ENCODE data around the gene MBD4. TPM values are rescaled to one million over a fixed set of nuclear protein-coding genes. Genes with fewer than 3 reads are reported as not detected.

MBD4 gene
- total and polyA plus RNA-seq, 2 of the 4 experiments (the other 2 are of a cell fraction), result 13.8 to 15.0 TPM

DNA sequence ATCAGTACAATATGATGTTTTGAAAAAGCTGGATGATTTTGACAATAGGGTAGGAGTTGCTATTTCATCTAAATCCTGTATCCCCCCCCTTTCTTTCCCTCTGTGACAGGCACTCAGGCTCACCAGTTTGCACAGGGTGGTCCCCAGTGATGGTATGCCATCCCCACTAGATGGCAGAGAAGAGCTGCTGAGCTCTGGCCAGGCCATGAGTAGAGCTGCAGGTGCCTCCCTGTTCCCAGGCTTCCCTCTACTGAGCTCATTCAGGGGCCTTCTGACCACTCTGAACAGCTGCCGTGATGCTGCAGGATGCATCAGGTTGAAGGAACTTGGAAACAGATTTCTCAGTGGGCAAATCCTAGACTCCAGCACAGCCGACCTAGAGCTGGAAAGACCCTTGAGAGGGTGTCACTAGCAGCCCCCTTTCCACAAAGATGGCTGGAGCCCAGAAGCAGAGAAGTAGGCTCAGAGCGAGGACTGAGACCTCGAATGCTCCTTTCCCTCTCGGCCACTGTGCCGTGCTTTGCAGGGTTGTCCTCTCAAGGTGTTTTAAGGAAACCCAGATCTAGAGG, 56.4 kb downstream of the MBD4 start:
- CTCF ChIA-PET, result interaction anchor here (0.7 to 1.8 kb wide), 10 partner anchors 16 to 441 kb away, joined by 3 to 8 read pairs (median 4); partner anchors contain the start of gene EFCAB12
- in situ Hi-C loops (cut with MboI; ENCODE audit: low sequenced_read_pairs), result loop anchor here (25.0 kb wide), 1 partner anchor 229 kb away; the partner anchor contains the start of gene PLXND1
- peak; percentile 98 for ATAC-seq (ENCODE audit: low read depth)
- TF ChIP-seq MXI1 (IDR thresholded peaks at IDR 0.05; ENCODE audit: borderline replicate concordance, low read depth, low read length) (no peak), CHD1 (IDR thresholded peaks at IDR 0.05; ENCODE audit: low read depth, low read length) (no peak), SMC3 (IDR thresholded peaks at IDR 0.05; ENCODE audit: low read depth, low read length) (peak; percentile 87), RAD21 (IDR thresholded peaks at IDR 0.05; ENCODE audit: low read length) (peak; percentile 93), CEBPB (IDR thresholded peaks at IDR 0.05; ENCODE audit: low read depth, low read length) (no peak), FOS (IDR thresholded peaks at IDR 0.05; ENCODE audit: low read depth, low read length) (no peak), POLR2A (IDR thresholded peaks at IDR 0.05; ENCODE audit: low read depth, low read length) (peak; percentile 56; the same call in 1 of the 2 replicates), MAZ (IDR thresholded peaks at IDR 0.05; ENCODE audit: borderline replicate concordance, low read depth, low read length) (peak; percentile 18; the same call in 1 of the 2 replicates), BHLHE40 (IDR thresholded peaks at IDR 0.05; ENCODE audit: low read depth, low read length) (no peak), NFE2L2 (IDR thresholded peaks at IDR 0.05; ENCODE audit: low read depth, low read length) (no peak), RFX5 (IDR thresholded peaks at IDR 0.05; ENCODE audit: low read depth, low read length) (no peak), RCOR1 (IDR thresholded peaks at IDR 0.05; ENCODE audit: insufficient replicate concordance, low read length) (peak; percentile 91), MAFK (IDR thresholded peaks at IDR 0.05; ENCODE audit: low read depth, low read length) (no peak)
- TF ChIP-seq, protein P1, sequence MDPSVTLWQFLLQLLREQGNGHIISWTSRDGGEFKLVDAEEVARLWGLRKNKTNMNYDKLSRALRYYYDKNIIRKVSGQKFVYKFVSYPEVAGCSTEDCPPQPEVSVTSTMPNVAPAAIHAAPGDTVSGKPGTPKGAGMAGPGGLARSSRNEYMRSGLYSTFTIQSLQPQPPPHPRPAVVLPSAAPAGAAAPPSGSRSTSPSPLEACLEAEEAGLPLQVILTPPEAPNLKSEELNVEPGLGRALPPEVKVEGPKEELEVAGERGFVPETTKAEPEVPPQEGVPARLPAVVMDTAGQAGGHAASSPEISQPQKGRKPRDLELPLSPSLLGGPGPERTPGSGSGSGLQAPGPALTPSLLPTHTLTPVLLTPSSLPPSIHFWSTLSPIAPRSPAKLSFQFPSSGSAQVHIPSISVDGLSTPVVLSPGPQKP (IDR thresholded peaks at IDR 0.05; ENCODE audit: borderline replicate concordance, low read depth, low read length), result no peak
- TF ChIP-seq, protein P2, sequence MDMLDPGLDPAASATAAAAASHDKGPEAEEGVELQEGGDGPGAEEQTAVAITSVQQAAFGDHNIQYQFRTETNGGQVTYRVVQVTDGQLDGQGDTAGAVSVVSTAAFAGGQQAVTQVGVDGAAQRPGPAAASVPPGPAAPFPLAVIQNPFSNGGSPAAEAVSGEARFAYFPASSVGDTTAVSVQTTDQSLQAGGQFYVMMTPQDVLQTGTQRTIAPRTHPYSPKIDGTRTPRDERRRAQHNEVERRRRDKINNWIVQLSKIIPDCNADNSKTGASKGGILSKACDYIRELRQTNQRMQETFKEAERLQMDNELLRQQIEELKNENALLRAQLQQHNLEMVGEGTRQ (IDR thresholded peaks at IDR 0.05; ENCODE audit: low read depth, low read length), result no peak

More for the DNA sequence above, 56.4 kb downstream of the MBD4 start:
- no peak overlapping the region for H2BK15ac ChIP-seq (ENCODE audit: low read depth, low read length)
- H3K23ac ChIP-seq (ENCODE audit: low read depth, low read length), result no peak overlapping the region
- H3K79me1 ChIP-seq (ENCODE audit: low read depth in 1 of 2, low read length in 2 of 2), result peaks cover 16 to 23% of the 10 kb centered on the region in 2 experiments; a peak in 3 of 4 replicates
- H2AFZ ChIP-seq (replicated peaks; ENCODE audit: low read length, poor library complexity), result peak overlapping the region; percentile 35
- H3K4ac ChIP-seq (ENCODE audit: low read depth, low read length), result no peak overlapping the region
- H3K4me1 ChIP-seq (ENCODE audit: control insufficient read depth, insufficient read depth, low read length), result peaks cover 7% of the 10 kb centered on the region
- H4K20me1 ChIP-seq (ENCODE audit: insufficient read depth, low read length), result peaks cover 3% of the 10 kb centered on the region; the same call in 1 of the 2 replicates
- intact Hi-C loops (cut with micrococcal nuclease), result loop anchor here (1.0 to 5.0 kb wide), 6 partner anchors 52 to 551 kb away; partner anchors contain the start of gene IFT122
- POLR2A ChIA-PET (ENCODE audit: unreplicated experiment), result no interaction called here
- H3K9ac ChIP-seq (ENCODE audit: low read depth, low read length), result no peak overlapping the region
- H3K56ac ChIP-seq (ENCODE audit: extremely low read depth, insufficient read depth, low read length), result no peak overlapping the region
- peak overlapping the region; percentile 25; the same call in 1 of the 2 replicates for H2AK5ac ChIP-seq (ENCODE audit: low read depth, low read length)
- H4K91ac ChIP-seq (ENCODE audit: insufficient read depth, low read depth, low read length), result no peak overlapping the region
- peak overlapping the region; percentile 5 for H2AK9ac ChIP-seq (replicated peaks; ENCODE audit: low read depth, low read length, poor library complexity)
- peaks cover 8% of the 10 kb centered on the region for H3K36me3 ChIP-seq (ENCODE audit: control insufficient read depth, insufficient read depth, low read length)
- BruUV-seq (replicated peaks), result no TSS peak
- H3K14ac ChIP-seq (replicated peaks; ENCODE audit: low read depth, low read length), result no peak overlapping the region
- no peak overlapping the region for H4K5ac ChIP-seq (ENCODE audit: low read depth, low read length)
- H3K9me1 ChIP-seq (ENCODE audit: insufficient read depth, low read length), result peaks cover 8% of the 10 kb centered on the region
- dilution Hi-C loops (cut with HindIII; ENCODE audit: low sequenced_read_pairs, unreplicated experiment), result no loop called here
- no peak overlapping the region for H3K4me2 ChIP-seq (ENCODE audit: low read depth, low read length)
- H2BK120ac ChIP-seq (ENCODE audit: low read depth, low read length), result no peak overlapping the region
- H2BK20ac ChIP-seq (ENCODE audit: low read depth, low read length), result no peak overlapping the region; the same call in 1 of the 2 replicates
- no peak overlapping the region for H3K18ac ChIP-seq (ENCODE audit: low read depth, low read length)
- no peak overlapping the region for H2BK5ac ChIP-seq (ENCODE audit: low read depth, low read length, poor library complexity, severe bottlenecking)
- 65% methylated on average over 3 of the region's 6 CpGs; no CpG with 5 or more reads in 1 of the 2 experiments for WGBS, 2 experiments (ENCODE audit: extremely low coverage in 2 of 2, insufficient read length in 1 of 2)
- H3K27me3 ChIP-seq (ENCODE audit: control insufficient read depth, insufficient read depth, low read length), result no peaks in the 10 kb centered on the region
- peak; percentile 85 for DNase-seq
- no peaks in the 10 kb centered on the region for H3K9me3 ChIP-seq (ENCODE audit: control insufficient read depth, insufficient read depth, low read length)
- no peak overlapping the region for H3K4me3 ChIP-seq (ENCODE audit: insufficient read depth, low read depth, low read length)
- H3K27ac ChIP-seq (ENCODE audit: insufficient read depth, low read length), result no peak overlapping the region
- no peak overlapping the region for H4K8ac ChIP-seq (ENCODE audit: low read depth in 2 of 2, low read length in 2 of 2)

Measured in IMR-90 (cell line).